ENCODE measurements around the gene SUDS3.

DNA sequence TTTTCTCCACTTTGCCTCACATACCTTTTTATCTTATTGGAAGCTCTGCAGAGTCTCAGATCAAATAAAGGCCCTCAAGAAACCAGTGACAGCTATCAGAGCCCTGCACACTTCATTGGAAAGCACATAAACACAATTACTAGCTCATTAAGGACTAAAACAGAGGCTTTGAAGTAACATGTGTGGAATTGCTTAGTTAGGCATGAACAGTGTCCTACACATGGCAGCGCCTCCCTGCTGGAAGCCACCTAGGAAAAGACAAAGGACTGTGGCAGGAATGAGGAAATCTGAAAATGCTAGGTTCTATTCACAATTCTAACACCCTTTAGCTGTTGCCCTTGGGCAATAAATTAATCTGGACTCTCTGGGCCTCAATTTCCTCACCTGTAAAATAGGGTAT is 89.4 kb downstream of the SUDS3 start:
- TF ChIP-seq POLR2A (IDR thresholded peaks at IDR 0.05), result no peak
- TF ChIP-seq, protein P1, sequence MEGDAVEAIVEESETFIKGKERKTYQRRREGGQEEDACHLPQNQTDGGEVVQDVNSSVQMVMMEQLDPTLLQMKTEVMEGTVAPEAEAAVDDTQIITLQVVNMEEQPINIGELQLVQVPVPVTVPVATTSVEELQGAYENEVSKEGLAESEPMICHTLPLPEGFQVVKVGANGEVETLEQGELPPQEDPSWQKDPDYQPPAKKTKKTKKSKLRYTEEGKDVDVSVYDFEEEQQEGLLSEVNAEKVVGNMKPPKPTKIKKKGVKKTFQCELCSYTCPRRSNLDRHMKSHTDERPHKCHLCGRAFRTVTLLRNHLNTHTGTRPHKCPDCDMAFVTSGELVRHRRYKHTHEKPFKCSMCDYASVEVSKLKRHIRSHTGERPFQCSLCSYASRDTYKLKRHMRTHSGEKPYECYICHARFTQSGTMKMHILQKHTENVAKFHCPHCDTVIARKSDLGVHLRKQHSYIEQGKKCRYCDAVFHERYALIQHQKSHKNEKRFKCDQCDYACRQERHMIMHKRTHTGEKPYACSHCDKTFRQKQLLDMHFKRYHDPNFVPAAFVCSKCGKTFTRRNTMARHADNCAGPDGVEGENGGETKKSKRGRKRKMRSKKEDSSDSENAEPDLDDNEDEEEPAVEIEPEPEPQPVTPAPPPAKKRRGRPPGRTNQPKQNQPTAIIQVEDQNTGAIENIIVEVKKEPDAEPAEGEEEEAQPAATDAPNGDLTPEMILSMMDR (IDR thresholded peaks at IDR 0.05), result no peak

All from adrenal gland (tissue), 5 donors.